GM12878 (cell line): ENCODE results near the gene CAMK2B. TPM values are rescaled to one million over a fixed set of nuclear protein-coding genes. Genes with fewer than 3 reads are reported as not detected.

Experiments
- ATF7 ChIP-seq: fragments of 450-650 bp; IDR thresholded peaks from 2 replicates; pipeline ENCODE4 v1.6.1; 2016; ENCODE audit warnings: low read depth, mild to moderate bottlenecking
- BCLAF1 ChIP-seq: fragments of 450-650 bp; IDR thresholded peaks from 2 replicates; pipeline ENCODE4 v1.6.1; 2017; ENCODE audit warnings: antibody characterized with exemption, mild to moderate bottlenecking, moderate library complexity
- CBFB ChIP-seq: IDR thresholded peaks from 2 replicates; pipeline ENCODE4 v1.6.1; 2016; ENCODE audit warnings: antibody characterized with exemption, low read depth
- NRF1 ChIP-seq: conservative IDR thresholded peaks from 2 replicates; pipeline ENCODE4 v1.6.1; 2011; ENCODE audit warnings: mild to moderate bottlenecking, low read depth, low read length, improper control_type of control experiment
- PAX8 ChIP-seq: fragments of 450-650 bp; IDR thresholded peaks from 2 replicates; pipeline ENCODE4 v1.6.1; 2017; ENCODE audit warnings: mild to moderate bottlenecking, moderate library complexity
- POLR2A ChIP-seq: IDR thresholded peaks from 2 replicates; pipeline ENCODE4 v1.6.1; 2011; ENCODE audit warnings: low read depth, mild to moderate bottlenecking, low read length
- RAD21 ChIP-seq: IDR thresholded peaks from 2 replicates; pipeline ENCODE4 v1.6.1; 2011; ENCODE audit warnings: mild to moderate bottlenecking, low read depth, low read length, moderate library complexity; ENCODE audit not compliant: insufficient read depth
- RAD51 ChIP-seq: fragments of 450-650 bp; IDR thresholded peaks from 2 replicates; pipeline ENCODE4 v1.6.1; 2016; ENCODE audit warnings: moderate library complexity, mild to moderate bottlenecking, inconsistent platforms
- RBBP5 ChIP-seq: fragments of 200-600 bp; sonication (generic); conservative IDR thresholded peaks from 2 replicates; pipeline ENCODE4 v1.6.1; 2016
- RELB ChIP-seq: fragments of 450-650 bp; IDR thresholded peaks from 2 replicates; pipeline ENCODE4 v1.6.1; 2017; ENCODE audit warnings: low read depth, mild to moderate bottlenecking, moderate library complexity
- SPI1 ChIP-seq: IDR thresholded peaks from 2 replicates; pipeline ENCODE4 v1.6.1; 2011; ENCODE audit warnings: low read depth, mild to moderate bottlenecking, low read length, moderate library complexity, borderline replicate concordance; ENCODE audit not compliant: insufficient read depth
- TAF1 ChIP-seq: IDR thresholded peaks from 2 replicates; pipeline ENCODE4 v1.6.1; 2011; ENCODE audit warnings: mild to moderate bottlenecking, low read depth, low read length, borderline replicate concordance
- TCF12 ChIP-seq: IDR thresholded peaks from 2 replicates; pipeline ENCODE4 v1.6.1; 2011; ENCODE audit warnings: low read depth, mild to moderate bottlenecking, low read length
- WRNIP1 ChIP-seq: IDR thresholded peaks from 2 replicates; pipeline ENCODE4 v1.6.1; 2011; ENCODE audit warnings: low read depth, low read length, improper control_type of control experiment, borderline replicate concordance
- ZBTB11 ChIP-seq: fragments of 450-650 bp; formaldehyde crosslinking; IDR thresholded peaks from 2 replicates; pipeline ENCODE4 v1.5.0; 2022; ENCODE audit warnings: mild to moderate bottlenecking, missing genetic modification characterization
- ZNF687 ChIP-seq: fragments of 450-650 bp; IDR thresholded peaks from 2 replicates; pipeline ENCODE4 v1.6.1; 2017; ENCODE audit warnings: mild to moderate bottlenecking, moderate library complexity
- polyA plus RNA-seq, 11 experiments: library from polyadenylated mRNA; depleted of rRNA in 4 of 11; unstranded in 6 of 11; stranded (reverse) in 5 of 11; fragments of >200 nt; fragmentation: Nextera tagmentation in 4 of 11; fragmentation: Illumina TruSeq in 1 of 11; extraction: Ambion mirVana in 4 of 11; extraction: Trizol in 1 of 11; gene quantifications; 1 replicate in 1 of 11; 2 replicates in 10 of 11; pipeline versions ENCODE4 v1.2.1 to v1.2.3, GENCODE V29; 2011 to 2016; ENCODE audit warnings: inconsistent platforms in 2 of 11, missing spikeins in 2 of 11, low read depth in 1 of 11
- total RNA-seq, 4 experiments: library from RNA; depleted of rRNA in 3 of 4; stranded (reverse); fragments of >200 nt in 3 of 4; fragmentation: Illumina TruSeq in 1 of 4; extraction: Trizol in 1 of 4; gene quantifications; 2 replicates each; pipeline versions ENCODE4 v1.2.1 to v1.2.3, GENCODE V29; 2013 to 2021

Gene CAMK2B
- total and polyA plus RNA-seq, 10 of the 15 experiments (the other 5 are each of a cell fraction or from before 2014, with no cell fraction given), result 0.06 to 0.23 (median 0.11) TPM; not detected in 5

- TF ChIP-seq ZBTB11 (no peak), TAF1 (no peak), RELB (peak; percentile 82; the same call in 1 of the 2 replicates), RBBP5 (no peak), WRNIP1 (0 out of 2 replicates have a peak, but pooled peaks have one; percentile 74), SPI1 (peak; percentile 53; the same call in 1 of the 2 replicates), ATF7 (peak; percentile 98), NRF1 (peak; percentile 57), CBFB (peak; percentile 68; the same call in 1 of the 2 replicates), TCF12 (peak; percentile 64; the same call in 1 of the 2 replicates), PAX8 (peak; percentile 88; the same call in 1 of the 2 replicates), ZNF687 (peak; percentile 99), RAD51 (0 out of 2 replicates have a peak, but pooled peaks have one; percentile 15), RAD21 (peak; percentile 19; the same call in 1 of the 2 replicates), POLR2A (peak; percentile 59; the same call in 1 of the 2 replicates), BCLAF1 (peak; percentile 73; the same call in 1 of the 2 replicates)
Measured at GRCh38 chr7:44257618-44258422, 67.6 kb downstream of the CAMK2B start (continued).
